H54 (cell line): ENCODE results near the gene COL23A1.

Source experiments
- DNase-seq: peaks from one replicate; pipeline ENCODE4 v3.0.0; 2011; ENCODE audit warnings: low spot score, mixed read lengths; ENCODE audit not compliant: insufficient read length
- FAIRE-seq: peaks from 3 replicates; lab custom pipeline; 2011; peaks lifted over from hg19 to GRCh38; lab: Jason Lieb, UNC
- POLR2A ChIP-seq: IDR thresholded peaks from 2 replicates; pipeline ENCODE4 v1.6.1; 2011; ENCODE audit warnings: low read depth, mild to moderate bottlenecking, low read length

Gene COL23A1

DNA sequence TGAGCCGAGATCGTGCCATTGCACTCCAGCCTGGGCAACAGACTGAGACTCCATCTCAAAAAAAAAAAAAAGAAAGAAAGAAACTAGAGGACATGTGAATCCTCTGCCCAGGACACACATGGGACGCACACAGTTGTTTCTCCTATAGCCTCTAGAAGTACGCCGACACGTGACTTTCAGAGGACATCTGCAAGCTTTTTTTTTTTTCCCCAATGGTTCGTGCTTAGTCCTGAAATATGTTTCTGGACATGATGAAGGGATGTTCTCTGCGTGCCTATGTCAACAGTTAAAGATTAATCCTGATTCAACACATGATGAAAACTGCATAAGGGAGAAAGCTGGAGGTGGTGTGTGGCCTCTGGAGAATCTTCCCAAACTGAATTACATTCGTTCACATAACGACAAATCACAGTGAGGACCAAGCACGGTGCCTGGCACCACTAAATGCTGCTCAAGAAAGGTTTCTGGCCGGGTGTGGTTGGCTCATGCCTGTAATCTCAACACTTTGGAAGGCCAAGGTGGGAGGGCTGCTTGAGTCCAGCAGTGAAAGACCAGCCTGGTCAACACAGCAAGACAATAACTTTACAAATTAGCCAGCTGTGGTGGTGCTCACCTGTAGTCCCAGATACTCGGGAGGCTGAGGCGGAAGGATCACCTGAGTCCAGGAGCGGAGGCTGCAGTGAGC is 9.8 kb downstream of the COL23A1 start:
- FAIRE-seq, result no peak
- DNase-seq, result no peak
- TF ChIP-seq POLR2A, result no peak

- FAIRE-seq, result no peak
- TF ChIP-seq POLR2A, result no peak
Measured at GRCh38 chr5:178577944-178578343, 12.2 kb downstream of the COL23A1 start.

GRCh38 chr5:178577376-178577839 is 12.8 kb downstream of the COL23A1 start:
- no peak for TF ChIP-seq POLR2A
- DNase-seq (no peak), FAIRE-seq (no peak)

More at GRCh38 chr5:178577944-178578343, 12.2 kb downstream of the COL23A1 start:
- no peak for DNase-seq

GRCh38 chr5:178576591-178577351 is 13.4 kb downstream of the COL23A1 start:
- FAIRE-seq, result no peak
- no peak for DNase-seq

GRCh38 chr5:178573216-178573615 is 17.0 kb downstream of the COL23A1 start:
- TF ChIP-seq POLR2A, result no peak
- no peak for FAIRE-seq
- no peak for DNase-seq

More at GRCh38 chr5:178576591-178577351, 13.4 kb downstream of the COL23A1 start:
- no peak for TF ChIP-seq POLR2A

DNA sequence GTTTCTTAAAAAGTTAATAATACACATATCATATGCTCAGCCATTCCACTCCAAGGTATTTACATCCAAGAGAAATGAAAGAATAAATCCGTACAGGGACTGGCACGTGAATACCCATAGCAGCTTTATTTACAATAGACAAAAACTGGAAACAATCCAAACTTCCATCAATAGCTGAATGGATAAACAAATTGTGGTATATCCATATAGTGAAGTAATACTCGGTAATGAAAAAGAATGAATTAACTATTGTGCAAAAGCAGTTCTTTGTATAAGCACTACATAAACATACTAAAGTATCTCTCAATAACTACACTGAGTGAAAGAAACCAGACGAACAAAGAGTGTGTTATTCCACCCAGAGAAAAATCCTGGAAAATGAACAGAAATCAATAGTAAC is 17.6 kb downstream of the COL23A1 start:
- FAIRE-seq (no peak), DNase-seq (no peak)
- TF ChIP-seq POLR2A, result no peak

DNA sequence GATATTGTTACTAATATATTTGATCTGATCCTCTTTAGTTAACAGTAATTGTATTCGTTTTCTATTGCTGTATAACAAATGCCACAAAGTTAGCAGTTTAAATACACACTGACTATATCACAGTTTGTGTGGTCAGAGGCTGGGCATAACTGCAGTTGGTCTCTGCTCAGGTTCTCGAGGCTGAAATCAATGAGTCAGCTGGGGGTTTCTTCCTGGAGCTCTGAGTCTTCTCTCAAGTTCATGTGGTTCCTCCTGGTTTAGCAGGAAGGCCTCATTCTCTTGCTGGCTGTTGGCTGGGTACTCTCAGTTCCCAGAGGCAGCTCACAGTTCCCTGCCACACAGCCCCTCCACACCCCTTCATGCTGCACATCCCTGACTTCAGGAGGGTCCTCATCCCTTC is 20.7 kb downstream of the COL23A1 start:
- FAIRE-seq (no peak), DNase-seq (no peak)
- no peak for TF ChIP-seq POLR2A

DNA sequence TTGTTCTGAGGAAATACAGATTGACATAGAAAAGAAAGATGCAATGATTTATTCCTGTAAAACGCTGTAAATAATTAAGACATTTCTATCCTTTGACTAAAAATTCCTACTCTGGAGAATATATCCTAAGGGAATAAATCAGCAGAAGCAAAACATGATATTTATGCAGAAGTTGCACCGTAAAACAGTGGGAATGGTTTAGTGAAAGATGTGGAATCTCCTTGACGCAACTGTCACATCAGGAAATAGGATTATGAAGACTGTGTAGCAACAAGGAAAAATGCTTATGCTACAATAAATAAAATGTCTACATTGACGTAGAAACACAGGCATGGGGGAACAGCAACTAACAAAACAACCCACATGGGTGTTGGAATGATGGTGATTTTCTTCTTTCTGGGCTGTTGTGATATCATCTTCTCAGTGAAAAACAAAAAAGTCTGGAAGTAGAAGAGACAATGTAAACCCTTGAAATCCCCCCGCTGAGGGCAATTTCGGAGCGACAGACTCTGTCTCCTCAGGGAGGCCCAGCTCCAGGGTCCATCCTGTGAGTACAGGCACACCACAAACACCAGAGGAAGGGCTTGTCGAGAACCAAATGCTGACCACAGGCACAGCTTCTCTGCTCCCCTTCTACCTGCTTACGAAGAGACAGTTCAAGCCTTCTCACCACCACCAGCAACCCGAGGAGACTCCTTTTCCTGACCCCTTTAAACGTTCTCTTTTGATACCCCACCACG is 25.2 kb downstream of the COL23A1 start:
- FAIRE-seq, result no peak
- no peak for DNase-seq
- TF ChIP-seq POLR2A, result no peak

DNA sequence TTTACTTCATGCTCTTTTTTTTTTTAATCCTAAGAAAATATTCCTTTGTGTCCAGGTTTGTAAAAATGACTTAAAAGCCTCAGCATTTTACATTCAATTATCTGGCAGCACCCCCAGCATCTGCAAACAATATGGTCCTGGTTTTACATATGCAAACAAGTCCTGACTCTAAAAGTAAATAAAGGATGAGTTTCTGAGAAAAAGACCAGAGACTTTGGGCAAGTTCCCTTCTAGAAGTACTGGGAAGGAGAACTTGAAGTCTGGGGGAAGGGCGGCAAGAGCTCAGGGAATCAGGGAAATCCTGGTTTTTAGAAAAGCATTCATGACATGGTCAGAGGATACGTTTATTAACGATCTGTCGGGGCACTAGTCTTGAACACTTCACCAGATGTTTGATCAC is 25.8 kb downstream of the COL23A1 start:
- FAIRE-seq, result no peak
- no peak for TF ChIP-seq POLR2A

DNA sequence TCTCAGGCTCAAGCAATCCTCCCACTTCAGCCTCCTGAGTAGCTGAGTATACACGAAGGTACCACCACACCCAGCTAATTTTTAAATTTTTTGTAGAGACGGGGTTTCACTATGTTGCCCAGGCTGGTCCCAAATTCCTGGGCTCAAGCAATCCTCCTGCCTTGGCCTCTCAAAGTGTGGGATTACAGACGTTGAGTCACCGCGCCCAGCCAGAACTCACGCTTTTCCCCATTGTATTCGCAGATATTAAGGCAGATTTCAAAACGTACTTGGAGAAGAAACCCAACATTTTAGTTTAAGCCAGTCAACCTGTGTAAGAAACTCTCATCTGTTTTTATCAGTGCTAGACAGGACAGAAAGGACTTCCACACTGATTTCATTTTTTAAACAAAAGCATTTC is 26.6 kb downstream of the COL23A1 start:
- no peak for TF ChIP-seq POLR2A
- no peak for DNase-seq
- FAIRE-seq, result no peak

More for the DNA sequence above, 25.8 kb downstream of the COL23A1 start:
- DNase-seq, result no peak

DNA sequence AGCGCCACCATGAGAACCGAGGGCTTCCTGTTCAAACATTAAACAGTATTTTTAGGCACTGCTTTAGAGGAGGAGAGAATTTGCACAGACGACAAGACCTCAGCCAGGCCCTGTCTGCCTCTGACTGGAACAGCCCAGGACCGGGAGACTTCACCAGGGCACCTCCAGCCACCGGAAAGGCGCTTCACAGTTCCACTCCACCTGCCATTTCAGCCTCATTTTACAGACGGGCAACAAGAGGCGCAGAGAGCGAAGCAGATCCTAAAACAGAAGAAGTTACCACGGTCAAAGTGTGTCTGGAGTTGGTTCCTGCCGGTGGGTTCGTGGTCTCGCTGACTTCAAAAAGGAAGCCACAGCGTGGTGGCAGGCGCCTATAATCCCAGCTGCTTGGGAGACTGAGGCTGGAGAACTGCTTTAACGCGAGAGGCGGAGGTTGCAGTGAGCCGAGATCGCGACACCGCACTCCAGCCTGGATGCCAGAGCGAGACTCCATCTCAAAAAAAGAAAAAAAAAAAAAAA is 28.4 kb downstream of the COL23A1 start:
- no peak for FAIRE-seq
- DNase-seq, result no peak
- TF ChIP-seq POLR2A, result no peak

- DNase-seq, result no peak
- no peak for FAIRE-seq
- no peak for TF ChIP-seq POLR2A
Measured at GRCh38 chr5:178560911-178561310, 29.3 kb downstream of the COL23A1 start.

- FAIRE-seq (no peak), DNase-seq (no peak)
- TF ChIP-seq POLR2A, result no peak
Measured at GRCh38 chr5:178557416-178557815, 32.8 kb downstream of the COL23A1 start.

DNA sequence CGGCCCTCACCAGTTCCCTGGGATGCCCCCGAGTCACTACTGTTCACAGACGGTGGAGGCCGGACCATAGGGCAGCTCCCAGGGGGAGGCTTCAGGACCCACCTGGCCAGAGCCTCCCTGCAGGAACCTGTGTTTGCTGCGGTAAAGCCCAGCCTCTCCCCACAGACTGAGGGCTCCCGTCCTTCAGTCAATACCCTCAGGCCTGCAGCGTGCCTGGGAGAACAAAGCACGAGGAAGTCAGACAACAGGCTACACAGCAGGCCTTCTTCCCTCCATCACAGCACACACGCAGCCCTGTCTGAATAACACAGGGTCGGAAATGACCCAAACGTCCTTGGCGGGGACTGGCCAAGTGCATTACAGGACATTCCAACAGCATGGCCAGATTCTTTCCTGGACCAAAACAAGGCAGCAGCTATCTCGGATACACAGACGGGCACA is 34.4 kb downstream of the COL23A1 start:
- TF ChIP-seq POLR2A, result no peak
- FAIRE-seq (no peak), DNase-seq (no peak)

DNA sequence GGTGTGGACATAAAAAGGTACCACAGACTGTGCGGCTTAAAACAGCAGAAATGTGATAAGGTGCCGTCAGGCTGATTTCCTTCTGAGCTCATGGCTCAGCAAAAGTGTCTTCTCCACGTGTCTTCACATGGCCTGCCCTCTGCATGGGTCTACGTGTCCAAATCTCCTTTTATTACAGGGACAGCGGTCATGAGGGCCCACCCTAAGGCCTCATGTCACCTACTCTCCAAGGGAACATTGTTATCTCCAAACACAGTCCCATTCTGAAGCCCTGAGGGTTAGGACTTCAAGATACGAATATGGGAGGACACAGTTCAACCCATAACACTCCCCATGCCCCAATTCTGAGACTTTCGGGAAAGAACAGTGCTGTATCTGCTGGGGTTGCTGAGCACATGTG is 35.2 kb downstream of the COL23A1 start:
- DNase-seq (no peak), FAIRE-seq (no peak)
- TF ChIP-seq POLR2A, result no peak
